GM23338 (cell line): ENCODE results near the gene NFS1. TPM values are rescaled to one million over a fixed set of nuclear protein-coding genes. Genes with fewer than 3 reads are reported as not detected.

Experiments used
- ATAC-seq: fragments of 200-7000 bp; cut with Tn5 transposase; 3 replicates; pipeline ENCODE4 v1.9.1; 2020
- DNase-seq: peaks from one replicate; pipeline ENCODE4 v3.0.0-alpha.2; 2015; ENCODE audit warnings: low spot score
- H2AFZ ChIP-seq: fragments of 200-600 bp; sonication (generic); 2 replicates; pipeline ENCODE4 v1.8.0; 2016; ENCODE audit warnings: antibody characterized with exemption, mild to moderate bottlenecking, moderate library complexity
- H3F3A ChIP-seq: fragments of 200-600 bp; sonication (generic); replicated peaks from 2 replicates; pipeline ENCODE4 v1.8.0; 2017; ENCODE audit warnings: antibody characterized with exemption, mixed run types, low read depth
- H3K27ac ChIP-seq: fragments of 200-600 bp; sonication (generic); 2 replicates; pipeline ENCODE4 v1.6.1; 2016; ENCODE audit warnings: low read depth
- H3K27me3 ChIP-seq: fragments of 200-600 bp; sonication (generic); 2 replicates; pipeline ENCODE4 v1.8.0; 2016; ENCODE audit warnings: mild to moderate bottlenecking, mixed run types, moderate library complexity; ENCODE audit not compliant: insufficient read depth
- H3K36me3 ChIP-seq: fragments of 200-600 bp; sonication (generic); 2 replicates; pipeline ENCODE4 v1.8.0; 2016; ENCODE audit warnings: mild to moderate bottlenecking; ENCODE audit not compliant: insufficient read depth
- H3K4me1 ChIP-seq: fragments of 200-600 bp; sonication (generic); 2 replicates; pipeline ENCODE4 v1.8.0; 2016; ENCODE audit warnings: mild to moderate bottlenecking, moderate library complexity; ENCODE audit not compliant: insufficient read depth
- H3K4me2 ChIP-seq: fragments of 200-600 bp; sonication (generic); 2 replicates; pipeline ENCODE4 v1.7.1; 2017; ENCODE audit warnings: mixed run types
- H3K4me3 ChIP-seq: fragments of 200-600 bp; sonication (generic); 2 replicates; pipeline ENCODE4 v1.6.1; 2016; ENCODE audit warnings: mixed run types
- H3K79me2 ChIP-seq: fragments of 200-600 bp; sonication (generic); replicated peaks from 2 replicates; pipeline ENCODE4 v1.8.0; 2017; ENCODE audit warnings: mild to moderate bottlenecking; ENCODE audit not compliant: insufficient read depth
- H3K9me2 ChIP-seq: fragments of 200-600 bp; sonication (generic); 2 replicates; pipeline ENCODE4 v1.8.0; 2017; ENCODE audit not compliant: insufficient read depth
- H4K20me1 ChIP-seq: fragments of 200-600 bp; sonication (generic); replicated peaks from 2 replicates; pipeline ENCODE4 v1.8.0; 2017; ENCODE audit warnings: mild to moderate bottlenecking; ENCODE audit not compliant: insufficient read depth
- H3K27ac Mint-ChIP-seq: 2 replicates; pipeline ENCODE4 v1.8.0; 2020; ENCODE audit warnings: inconsistent platforms, mild to moderate bottlenecking, moderate library complexity, mixed read lengths
- H3K27me3 Mint-ChIP-seq: 3 replicates; pipeline ENCODE4 v1.8.0; 2022; ENCODE audit warnings: low read depth, mild to moderate bottlenecking, moderate library complexity, mixed read lengths, inconsistent platforms; ENCODE audit not compliant: insufficient read depth, poor library complexity
- H3K36me3 Mint-ChIP-seq: 3 replicates; pipeline ENCODE4 v1.8.0; 2021; ENCODE audit warnings: low read depth, mild to moderate bottlenecking, inconsistent platforms, moderate library complexity, mixed read lengths
- H3K4me1 Mint-ChIP-seq: 3 replicates; pipeline ENCODE4 v1.8.0; 2020; ENCODE audit warnings: mild to moderate bottlenecking, inconsistent platforms, mixed read lengths
- H3K4me3 Mint-ChIP-seq: 3 replicates; pipeline ENCODE4 v1.8.0; 2021; ENCODE audit warnings: moderate library complexity, mild to moderate bottlenecking, inconsistent platforms, mixed read lengths
- H3K9me3 Mint-ChIP-seq: 3 replicates; pipeline ENCODE4 v1.8.0; 2020; ENCODE audit warnings: moderate library complexity, mild to moderate bottlenecking, inconsistent platforms, mixed read lengths
- CREB1 ChIP-seq: fragments of 250-450 bp; sonication (Bioruptor Pico); IDR thresholded peaks from 2 replicates; pipeline ENCODE4 v1.5.0; 2020; ENCODE audit warnings: low read depth, mild to moderate bottlenecking, moderate library complexity
- EZH2phosphoT487 ChIP-seq: fragments of 200-600 bp; sonication (generic); IDR thresholded peaks from one replicate; pipeline ENCODE4 v1.8.1; 2018; ENCODE audit warnings: antibody characterized with exemption; ENCODE audit not compliant: unreplicated experiment
- JUNB ChIP-seq: IDR thresholded peaks from one replicate; pipeline ENCODE4 v1.6.1; 2016; ENCODE audit warnings: antibody characterized with exemption; ENCODE audit not compliant: unreplicated experiment
- NANOG ChIP-seq: IDR thresholded peaks from 2 replicates; pipeline ENCODE4 v1.6.1; 2016; ENCODE audit warnings: antibody characterized with exemption, borderline replicate concordance
- POLR2AphosphoS5 ChIP-seq: IDR thresholded peaks from 2 replicates; pipeline ENCODE4 v1.6.1; 2016; ENCODE audit warnings: antibody characterized with exemption, low read depth
- STAT1 ChIP-seq: IDR thresholded peaks from one replicate; pipeline ENCODE4 v1.6.1; 2016; ENCODE audit warnings: antibody characterized with exemption; ENCODE audit not compliant: unreplicated experiment
- ZNF114 ChIP-seq: fragments of 250-450 bp; sonication (Bioruptor Pico); IDR thresholded peaks from 2 replicates; pipeline ENCODE4 v1.5.0; 2020; ENCODE audit warnings: mild to moderate bottlenecking, moderate library complexity
- ZNF331 ChIP-seq: fragments of 250-450 bp; sonication (Bioruptor Pico); IDR thresholded peaks from 2 replicates; pipeline ENCODE4 v1.5.0; 2020; ENCODE audit warnings: low read depth, mild to moderate bottlenecking, moderate library complexity
- polyA plus RNA-seq: library from polyadenylated mRNA; unstranded; fragments of >200 nt; fragmentation: Nextera tagmentation; extraction: Ambion mirVana; gene quantifications from 2 replicates; pipeline ENCODE4 v1.2.1, GENCODE V29; 2016
- total RNA-seq: library from RNA; depleted of rRNA; stranded (reverse); fragments of >200 nt; shearing (Covaris generic); gene quantifications from 2 replicates; pipeline ENCODE4 v1.2.3, GENCODE V29; 2014
- TF ChIP-seq, protein P1 (sequence below): IDR thresholded peaks from one replicate; pipeline ENCODE4 v1.6.1; 2018; ENCODE audit warnings: antibody characterized with exemption; ENCODE audit not compliant: unreplicated experiment
- TF ChIP-seq, protein P2 (sequence below), 2 experiments: fragments of 200-600 bp in 1 of 2; sonication (generic) in 1 of 2; conservative IDR thresholded peaks; 2 replicates each; pipeline versions ENCODE4 v1.5.1 to v1.6.1; 2016 to 2017; ENCODE audit warnings: antibody characterized with exemption in 2 of 2, low read depth in 2 of 2, mild to moderate bottlenecking in 2 of 2, moderate library complexity in 1 of 2

Gene NFS1
- total and polyA plus RNA-seq, 2 experiments from 2014 or later, result 22.8 to 35.7 TPM

- H3K27ac Mint-ChIP-seq, result no peak overlapping the region
- Histone ChIP-seq H2AFZ (no peak overlapping the region), H3K4me2 (no peak overlapping the region), H3K4me1 (no peaks in the 10 kb centered on the region), H4K20me1 (peaks cover 74% of the 10 kb centered on the region), H3K27me3 (no peaks in the 10 kb centered on the region), H3F3A (peaks cover 7% of the 10 kb centered on the region), H3K9me2 (no peaks in the 10 kb centered on the region), H3K4me3 (no peak overlapping the region), H3K79me2 (peaks cover 100% of the 10 kb centered on the region), H3K27ac (no peak overlapping the region), H3K36me3 (peaks cover 92% of the 10 kb centered on the region)
- no peaks in the 10 kb centered on the region; the same call in 2 of the 3 replicates for H3K9me3 Mint-ChIP-seq
- DNase-seq (no peak), ATAC-seq (no peak)
- H3K36me3 Mint-ChIP-seq, result peaks cover 98% of the 10 kb centered on the region
- peaks cover 5% of the 10 kb centered on the region for H3K4me1 Mint-ChIP-seq
- TF ChIP-seq EZH2phosphoT487 (no peak), POLR2AphosphoS5 (no peak), STAT1 (no peak), NANOG (no peak), CREB1 (CRISPR knock-in tag) (no peak), JUNB (no peak), ZNF331 (CRISPR knock-in tag) (no peak), ZNF114 (CRISPR knock-in tag) (no peak)
- TF ChIP-seq, protein P1, sequence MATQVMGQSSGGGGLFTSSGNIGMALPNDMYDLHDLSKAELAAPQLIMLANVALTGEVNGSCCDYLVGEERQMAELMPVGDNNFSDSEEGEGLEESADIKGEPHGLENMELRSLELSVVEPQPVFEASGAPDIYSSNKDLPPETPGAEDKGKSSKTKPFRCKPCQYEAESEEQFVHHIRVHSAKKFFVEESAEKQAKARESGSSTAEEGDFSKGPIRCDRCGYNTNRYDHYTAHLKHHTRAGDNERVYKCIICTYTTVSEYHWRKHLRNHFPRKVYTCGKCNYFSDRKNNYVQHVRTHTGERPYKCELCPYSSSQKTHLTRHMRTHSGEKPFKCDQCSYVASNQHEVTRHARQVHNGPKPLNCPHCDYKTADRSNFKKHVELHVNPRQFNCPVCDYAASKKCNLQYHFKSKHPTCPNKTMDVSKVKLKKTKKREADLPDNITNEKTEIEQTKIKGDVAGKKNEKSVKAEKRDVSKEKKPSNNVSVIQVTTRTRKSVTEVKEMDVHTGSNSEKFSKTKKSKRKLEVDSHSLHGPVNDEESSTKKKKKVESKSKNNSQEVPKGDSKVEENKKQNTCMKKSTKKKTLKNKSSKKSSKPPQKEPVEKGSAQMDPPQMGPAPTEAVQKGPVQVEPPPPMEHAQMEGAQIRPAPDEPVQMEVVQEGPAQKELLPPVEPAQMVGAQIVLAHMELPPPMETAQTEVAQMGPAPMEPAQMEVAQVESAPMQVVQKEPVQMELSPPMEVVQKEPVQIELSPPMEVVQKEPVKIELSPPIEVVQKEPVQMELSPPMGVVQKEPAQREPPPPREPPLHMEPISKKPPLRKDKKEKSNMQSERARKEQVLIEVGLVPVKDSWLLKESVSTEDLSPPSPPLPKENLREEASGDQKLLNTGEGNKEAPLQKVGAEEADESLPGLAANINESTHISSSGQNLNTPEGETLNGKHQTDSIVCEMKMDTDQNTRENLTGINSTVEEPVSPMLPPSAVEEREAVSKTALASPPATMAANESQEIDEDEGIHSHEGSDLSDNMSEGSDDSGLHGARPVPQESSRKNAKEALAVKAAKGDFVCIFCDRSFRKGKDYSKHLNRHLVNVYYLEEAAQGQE, result no peak
- TF ChIP-seq, protein P2, sequence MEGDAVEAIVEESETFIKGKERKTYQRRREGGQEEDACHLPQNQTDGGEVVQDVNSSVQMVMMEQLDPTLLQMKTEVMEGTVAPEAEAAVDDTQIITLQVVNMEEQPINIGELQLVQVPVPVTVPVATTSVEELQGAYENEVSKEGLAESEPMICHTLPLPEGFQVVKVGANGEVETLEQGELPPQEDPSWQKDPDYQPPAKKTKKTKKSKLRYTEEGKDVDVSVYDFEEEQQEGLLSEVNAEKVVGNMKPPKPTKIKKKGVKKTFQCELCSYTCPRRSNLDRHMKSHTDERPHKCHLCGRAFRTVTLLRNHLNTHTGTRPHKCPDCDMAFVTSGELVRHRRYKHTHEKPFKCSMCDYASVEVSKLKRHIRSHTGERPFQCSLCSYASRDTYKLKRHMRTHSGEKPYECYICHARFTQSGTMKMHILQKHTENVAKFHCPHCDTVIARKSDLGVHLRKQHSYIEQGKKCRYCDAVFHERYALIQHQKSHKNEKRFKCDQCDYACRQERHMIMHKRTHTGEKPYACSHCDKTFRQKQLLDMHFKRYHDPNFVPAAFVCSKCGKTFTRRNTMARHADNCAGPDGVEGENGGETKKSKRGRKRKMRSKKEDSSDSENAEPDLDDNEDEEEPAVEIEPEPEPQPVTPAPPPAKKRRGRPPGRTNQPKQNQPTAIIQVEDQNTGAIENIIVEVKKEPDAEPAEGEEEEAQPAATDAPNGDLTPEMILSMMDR (conservative IDR thresholded peaks at IDR 0.05; ENCODE audit: low read depth in 2 of 2), result no peak
- H3K4me3 Mint-ChIP-seq, result no peak overlapping the region
- H3K27me3 Mint-ChIP-seq, result peaks cover 1% of the 10 kb centered on the region
Measured at GRCh38 chr20:35732644-35732982, 33.5 kb upstream of the NFS1 start.

- peaks cover 98% of the 10 kb centered on the region for H3K36me3 Mint-ChIP-seq
- Histone ChIP-seq H3K27ac (no peak overlapping the region), H3K4me3 (no peak overlapping the region)
- TF ChIP-seq JUNB (no peak), ZNF331 (CRISPR knock-in tag) (no peak), STAT1 (no peak), EZH2phosphoT487 (no peak), NANOG (no peak), CREB1 (CRISPR knock-in tag) (no peak), ZNF114 (CRISPR knock-in tag) (no peak)
- TF ChIP-seq, protein P1, result no peak
Measured at GRCh38 chr20:35731862-35732643, 32.9 kb upstream of the NFS1 start.

More at GRCh38 chr20:35731862-35732643, 32.9 kb upstream of the NFS1 start:
- ATAC-seq (no peak), DNase-seq (no peak)
- Histone ChIP-seq H3K4me1 (no peaks in the 10 kb centered on the region), H3K79me2 (peaks cover 100% of the 10 kb centered on the region), H2AFZ (no peak overlapping the region), H3K27me3 (no peaks in the 10 kb centered on the region), H3K36me3 (peaks cover 98% of the 10 kb centered on the region), H3F3A (peaks cover 7% of the 10 kb centered on the region), H3K4me2 (no peak overlapping the region), H3K9me2 (no peaks in the 10 kb centered on the region), H4K20me1 (peaks cover 76% of the 10 kb centered on the region)
- Mint-ChIP-seq H3K9me3 (no peaks in the 10 kb centered on the region; the same call in 2 of the 3 replicates), H3K27me3 (no peaks in the 10 kb centered on the region), H3K4me3 (no peak overlapping the region), H3K27ac (no peak overlapping the region), H3K4me1 (peaks cover 5% of the 10 kb centered on the region)
